ENCODE measurements around the gene PABPN1L.

DNA sequence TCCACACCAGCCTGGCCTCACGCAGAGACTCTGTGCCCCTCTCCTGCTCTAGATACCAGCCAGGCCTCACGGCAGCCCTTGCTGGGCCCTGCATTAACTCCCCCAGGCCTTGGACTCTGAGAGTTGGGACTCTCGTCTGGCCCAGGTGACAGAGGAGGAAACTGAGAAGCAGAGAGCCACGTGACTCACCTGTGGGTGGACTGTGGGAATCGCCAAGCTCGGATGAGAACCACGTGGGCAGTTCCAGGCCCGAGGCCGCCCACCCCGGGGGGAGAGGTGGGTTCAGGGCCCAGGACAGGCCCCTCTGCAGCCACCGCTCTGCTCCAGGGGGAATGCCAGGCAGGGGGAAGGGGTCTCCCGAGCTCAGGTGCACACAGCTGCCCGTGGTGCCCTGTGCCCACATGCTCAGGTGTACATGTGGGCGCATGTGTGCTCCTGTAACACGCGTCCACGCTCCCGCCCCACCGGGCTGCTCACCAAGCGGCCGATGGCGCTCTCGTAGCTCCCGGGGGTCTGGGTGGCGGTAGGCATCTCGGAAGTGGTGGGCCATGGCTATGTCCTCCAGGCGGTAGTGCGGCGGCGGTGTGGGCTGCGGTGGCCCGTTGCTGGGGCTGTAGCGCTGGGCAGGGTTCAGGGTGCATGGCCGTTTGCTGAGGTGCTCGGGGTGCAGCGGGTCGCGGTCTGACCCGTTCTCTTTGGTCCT, 18.3 kb upstream of the PABPN1L start:
- TF ChIP-seq, protein P1, sequence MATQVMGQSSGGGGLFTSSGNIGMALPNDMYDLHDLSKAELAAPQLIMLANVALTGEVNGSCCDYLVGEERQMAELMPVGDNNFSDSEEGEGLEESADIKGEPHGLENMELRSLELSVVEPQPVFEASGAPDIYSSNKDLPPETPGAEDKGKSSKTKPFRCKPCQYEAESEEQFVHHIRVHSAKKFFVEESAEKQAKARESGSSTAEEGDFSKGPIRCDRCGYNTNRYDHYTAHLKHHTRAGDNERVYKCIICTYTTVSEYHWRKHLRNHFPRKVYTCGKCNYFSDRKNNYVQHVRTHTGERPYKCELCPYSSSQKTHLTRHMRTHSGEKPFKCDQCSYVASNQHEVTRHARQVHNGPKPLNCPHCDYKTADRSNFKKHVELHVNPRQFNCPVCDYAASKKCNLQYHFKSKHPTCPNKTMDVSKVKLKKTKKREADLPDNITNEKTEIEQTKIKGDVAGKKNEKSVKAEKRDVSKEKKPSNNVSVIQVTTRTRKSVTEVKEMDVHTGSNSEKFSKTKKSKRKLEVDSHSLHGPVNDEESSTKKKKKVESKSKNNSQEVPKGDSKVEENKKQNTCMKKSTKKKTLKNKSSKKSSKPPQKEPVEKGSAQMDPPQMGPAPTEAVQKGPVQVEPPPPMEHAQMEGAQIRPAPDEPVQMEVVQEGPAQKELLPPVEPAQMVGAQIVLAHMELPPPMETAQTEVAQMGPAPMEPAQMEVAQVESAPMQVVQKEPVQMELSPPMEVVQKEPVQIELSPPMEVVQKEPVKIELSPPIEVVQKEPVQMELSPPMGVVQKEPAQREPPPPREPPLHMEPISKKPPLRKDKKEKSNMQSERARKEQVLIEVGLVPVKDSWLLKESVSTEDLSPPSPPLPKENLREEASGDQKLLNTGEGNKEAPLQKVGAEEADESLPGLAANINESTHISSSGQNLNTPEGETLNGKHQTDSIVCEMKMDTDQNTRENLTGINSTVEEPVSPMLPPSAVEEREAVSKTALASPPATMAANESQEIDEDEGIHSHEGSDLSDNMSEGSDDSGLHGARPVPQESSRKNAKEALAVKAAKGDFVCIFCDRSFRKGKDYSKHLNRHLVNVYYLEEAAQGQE (IDR thresholded peaks at IDR 0.05) = no peak
- TF ChIP-seq, protein P2, sequence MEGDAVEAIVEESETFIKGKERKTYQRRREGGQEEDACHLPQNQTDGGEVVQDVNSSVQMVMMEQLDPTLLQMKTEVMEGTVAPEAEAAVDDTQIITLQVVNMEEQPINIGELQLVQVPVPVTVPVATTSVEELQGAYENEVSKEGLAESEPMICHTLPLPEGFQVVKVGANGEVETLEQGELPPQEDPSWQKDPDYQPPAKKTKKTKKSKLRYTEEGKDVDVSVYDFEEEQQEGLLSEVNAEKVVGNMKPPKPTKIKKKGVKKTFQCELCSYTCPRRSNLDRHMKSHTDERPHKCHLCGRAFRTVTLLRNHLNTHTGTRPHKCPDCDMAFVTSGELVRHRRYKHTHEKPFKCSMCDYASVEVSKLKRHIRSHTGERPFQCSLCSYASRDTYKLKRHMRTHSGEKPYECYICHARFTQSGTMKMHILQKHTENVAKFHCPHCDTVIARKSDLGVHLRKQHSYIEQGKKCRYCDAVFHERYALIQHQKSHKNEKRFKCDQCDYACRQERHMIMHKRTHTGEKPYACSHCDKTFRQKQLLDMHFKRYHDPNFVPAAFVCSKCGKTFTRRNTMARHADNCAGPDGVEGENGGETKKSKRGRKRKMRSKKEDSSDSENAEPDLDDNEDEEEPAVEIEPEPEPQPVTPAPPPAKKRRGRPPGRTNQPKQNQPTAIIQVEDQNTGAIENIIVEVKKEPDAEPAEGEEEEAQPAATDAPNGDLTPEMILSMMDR (IDR thresholded peaks at IDR 0.05) = no peak
- TF ChIP-seq, protein P3, sequence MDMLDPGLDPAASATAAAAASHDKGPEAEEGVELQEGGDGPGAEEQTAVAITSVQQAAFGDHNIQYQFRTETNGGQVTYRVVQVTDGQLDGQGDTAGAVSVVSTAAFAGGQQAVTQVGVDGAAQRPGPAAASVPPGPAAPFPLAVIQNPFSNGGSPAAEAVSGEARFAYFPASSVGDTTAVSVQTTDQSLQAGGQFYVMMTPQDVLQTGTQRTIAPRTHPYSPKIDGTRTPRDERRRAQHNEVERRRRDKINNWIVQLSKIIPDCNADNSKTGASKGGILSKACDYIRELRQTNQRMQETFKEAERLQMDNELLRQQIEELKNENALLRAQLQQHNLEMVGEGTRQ (IDR thresholded peaks at IDR 0.05) = no peak
- TF ChIP-seq POLR2A (IDR thresholded peaks at IDR 0.05; ENCODE audit: low read length) (no peak), RNF2 (IDR thresholded peaks at IDR 0.05; ENCODE audit: borderline replicate concordance, low read depth) (no peak), EP300 (IDR thresholded peaks at IDR 0.05) (no peak), NFE2L2 (conservative IDR thresholded peaks at IDR 0.05; ENCODE audit: low read length) (no peak), GATA3 (IDR thresholded peaks at IDR 0.05; ENCODE audit: borderline replicate concordance) (no peak), ZC3H11A (IDR thresholded peaks at IDR 0.05) (no peak), CHD4 (IDR thresholded peaks at IDR 0.05; ENCODE audit: borderline replicate concordance) (no peak), CBX2 (IDR thresholded peaks at IDR 0.05; ENCODE audit: borderline replicate concordance, low read depth) (no peak), NR3C1 (IDR thresholded peaks at IDR 0.05) (no peak)
- TF ChIP-seq, protein P4, sequence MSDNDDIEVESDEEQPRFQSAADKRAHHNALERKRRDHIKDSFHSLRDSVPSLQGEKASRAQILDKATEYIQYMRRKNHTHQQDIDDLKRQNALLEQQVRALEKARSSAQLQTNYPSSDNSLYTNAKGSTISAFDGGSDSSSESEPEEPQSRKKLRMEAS (IDR thresholded peaks at IDR 0.05) = no peak
